GM10266 (cell line): ENCODE measurements around the gene FERMT1.

Experiments
- DNase-seq: peaks from one replicate; pipeline ENCODE4 v3.0.0; 2012; ENCODE audit errors: extremely low spot score
- TF ChIP-seq, protein P1 (sequence below): IDR thresholded peaks from 2 replicates; pipeline ENCODE4 v1.5.1; 2012; ENCODE audit warnings: mild to moderate bottlenecking, low read depth; ENCODE audit not compliant: control insufficient read depth, insufficient read depth; ENCODE audit errors: missing control alignments

Gene FERMT1

GRCh38 chr20:6086868-6087267 is 36.0 kb downstream of the FERMT1 start:
- TF ChIP-seq, protein P1, sequence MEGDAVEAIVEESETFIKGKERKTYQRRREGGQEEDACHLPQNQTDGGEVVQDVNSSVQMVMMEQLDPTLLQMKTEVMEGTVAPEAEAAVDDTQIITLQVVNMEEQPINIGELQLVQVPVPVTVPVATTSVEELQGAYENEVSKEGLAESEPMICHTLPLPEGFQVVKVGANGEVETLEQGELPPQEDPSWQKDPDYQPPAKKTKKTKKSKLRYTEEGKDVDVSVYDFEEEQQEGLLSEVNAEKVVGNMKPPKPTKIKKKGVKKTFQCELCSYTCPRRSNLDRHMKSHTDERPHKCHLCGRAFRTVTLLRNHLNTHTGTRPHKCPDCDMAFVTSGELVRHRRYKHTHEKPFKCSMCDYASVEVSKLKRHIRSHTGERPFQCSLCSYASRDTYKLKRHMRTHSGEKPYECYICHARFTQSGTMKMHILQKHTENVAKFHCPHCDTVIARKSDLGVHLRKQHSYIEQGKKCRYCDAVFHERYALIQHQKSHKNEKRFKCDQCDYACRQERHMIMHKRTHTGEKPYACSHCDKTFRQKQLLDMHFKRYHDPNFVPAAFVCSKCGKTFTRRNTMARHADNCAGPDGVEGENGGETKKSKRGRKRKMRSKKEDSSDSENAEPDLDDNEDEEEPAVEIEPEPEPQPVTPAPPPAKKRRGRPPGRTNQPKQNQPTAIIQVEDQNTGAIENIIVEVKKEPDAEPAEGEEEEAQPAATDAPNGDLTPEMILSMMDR, result no peak
- DNase-seq, result no peak

GRCh38 chr20:6083926-6084325 is 38.9 kb downstream of the FERMT1 start:
- no peak for DNase-seq
- TF ChIP-seq, protein P1, result no peak

- TF ChIP-seq, protein P1, result no peak
- no peak for DNase-seq
Observed at GRCh38 chr20:6081236-6081635, 41.6 kb downstream of the FERMT1 start.

- TF ChIP-seq, protein P1, result no peak
- no peak for DNase-seq
Observed at GRCh38 chr20:6079016-6079415, 43.8 kb downstream of the FERMT1 start.

DNA sequence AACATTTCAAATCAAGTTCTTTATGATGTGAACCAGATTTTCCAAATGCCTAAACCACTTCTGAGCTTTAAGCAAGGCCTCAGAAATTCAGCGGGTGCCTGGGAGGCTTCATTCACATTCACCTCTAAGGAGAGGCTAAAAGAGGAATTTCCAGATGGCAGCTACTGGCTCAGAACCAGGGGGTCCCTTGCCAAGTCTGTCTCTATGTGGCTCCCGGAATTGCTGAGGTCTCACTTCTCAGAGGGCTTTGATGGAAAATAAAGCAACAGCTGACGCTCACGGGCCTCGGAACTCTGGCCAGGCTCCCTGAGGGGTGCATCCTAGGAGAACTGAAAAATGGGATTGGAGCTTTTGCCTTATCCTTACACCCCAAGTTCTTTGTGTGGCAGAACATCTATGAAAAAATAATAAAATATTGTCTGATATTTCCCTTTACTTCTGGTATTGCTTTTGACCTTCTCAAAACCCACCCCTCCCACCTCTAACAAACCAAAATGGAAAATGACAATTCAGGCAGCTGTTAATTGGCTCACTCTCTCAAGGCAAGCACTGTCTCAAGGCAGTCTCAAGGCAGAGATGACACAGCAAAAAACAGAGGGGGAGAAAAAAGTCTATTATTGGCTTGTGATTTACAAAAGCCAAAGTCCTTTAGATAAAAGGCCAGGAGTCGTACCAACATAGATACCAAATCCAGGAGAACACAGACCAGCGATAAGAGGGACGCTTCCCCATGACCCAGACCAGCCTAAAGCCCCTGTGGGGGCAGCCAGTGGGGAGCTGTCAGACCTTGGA is 47.2 kb downstream of the FERMT1 start:
- DNase-seq, result no peak
- TF ChIP-seq, protein P1, result no peak

DNA sequence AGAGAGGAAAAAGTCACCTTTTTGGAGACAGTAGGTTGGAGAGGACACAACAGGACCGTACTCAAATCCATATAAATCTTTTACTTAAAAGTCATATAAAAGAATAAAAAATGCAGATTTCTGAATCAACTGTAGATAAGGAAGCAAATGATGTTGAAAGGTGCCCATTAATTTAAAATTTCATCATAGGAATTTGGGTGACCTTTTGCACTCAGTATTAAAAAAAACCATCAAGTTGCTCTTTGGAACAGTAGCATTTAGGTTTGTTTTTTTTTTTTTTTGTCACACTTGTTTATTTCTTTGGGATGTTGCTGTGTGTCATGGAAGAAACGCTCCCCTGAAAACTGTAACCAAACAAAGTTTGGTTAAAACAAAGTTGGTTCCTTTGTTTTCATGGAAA is 48.0 kb downstream of the FERMT1 start:
- DNase-seq, result no peak
- TF ChIP-seq, protein P1, result no peak

DNA sequence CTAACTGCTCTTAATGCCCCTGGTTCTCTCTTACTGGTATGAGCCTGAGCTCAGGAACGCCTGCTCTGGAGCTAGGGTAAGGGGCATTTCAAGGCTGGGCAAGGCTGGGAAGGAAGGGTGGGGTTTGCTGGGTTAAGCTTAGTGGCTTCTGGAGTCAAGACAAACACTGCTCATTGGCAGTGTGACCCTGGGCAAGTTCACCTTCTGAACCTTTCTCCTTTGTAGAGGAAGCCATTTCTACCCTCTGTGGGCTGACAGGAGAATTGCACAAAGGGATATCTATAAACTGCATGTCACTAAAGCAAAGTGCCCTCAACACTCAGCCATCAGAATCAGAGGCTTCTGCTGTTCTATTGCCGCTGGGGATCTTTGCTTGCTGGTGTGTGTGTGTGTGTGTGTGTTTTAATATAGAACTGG is 48.7 kb downstream of the FERMT1 start:
- TF ChIP-seq, protein P1, result no peak
- no peak for DNase-seq
